Esophagus squamous epithelium (tissue), 4 donors: Measurements from ENCODE around the gene VCAN.

Experiments
- POLR2A ChIP-seq, 4 donors: fragments of 450-650 bp; IDR thresholded peaks; one replicate each; pipeline ENCODE4 v1.6.1; 2017; ENCODE audit warnings: antibody characterized with exemption in 4 of 4, mild to moderate bottlenecking in 4 of 4, moderate library complexity in 3 of 4
- TF ChIP-seq, protein P1 (sequence below), 6 experiments: fragments of 450-650 bp in 4 of 6; fragments of 200-600 bp in 2 of 6; sonication (generic) in 2 of 6; IDR thresholded peaks; one replicate each; pipeline ENCODE4 v1.5.1; 2016 to 2019; ENCODE audit warnings: antibody characterized with exemption in 6 of 6, mild to moderate bottlenecking in 4 of 6, moderate library complexity in 4 of 6

- TF ChIP-seq, protein P1, sequence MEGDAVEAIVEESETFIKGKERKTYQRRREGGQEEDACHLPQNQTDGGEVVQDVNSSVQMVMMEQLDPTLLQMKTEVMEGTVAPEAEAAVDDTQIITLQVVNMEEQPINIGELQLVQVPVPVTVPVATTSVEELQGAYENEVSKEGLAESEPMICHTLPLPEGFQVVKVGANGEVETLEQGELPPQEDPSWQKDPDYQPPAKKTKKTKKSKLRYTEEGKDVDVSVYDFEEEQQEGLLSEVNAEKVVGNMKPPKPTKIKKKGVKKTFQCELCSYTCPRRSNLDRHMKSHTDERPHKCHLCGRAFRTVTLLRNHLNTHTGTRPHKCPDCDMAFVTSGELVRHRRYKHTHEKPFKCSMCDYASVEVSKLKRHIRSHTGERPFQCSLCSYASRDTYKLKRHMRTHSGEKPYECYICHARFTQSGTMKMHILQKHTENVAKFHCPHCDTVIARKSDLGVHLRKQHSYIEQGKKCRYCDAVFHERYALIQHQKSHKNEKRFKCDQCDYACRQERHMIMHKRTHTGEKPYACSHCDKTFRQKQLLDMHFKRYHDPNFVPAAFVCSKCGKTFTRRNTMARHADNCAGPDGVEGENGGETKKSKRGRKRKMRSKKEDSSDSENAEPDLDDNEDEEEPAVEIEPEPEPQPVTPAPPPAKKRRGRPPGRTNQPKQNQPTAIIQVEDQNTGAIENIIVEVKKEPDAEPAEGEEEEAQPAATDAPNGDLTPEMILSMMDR (IDR thresholded peaks at IDR 0.05) = no peak
- TF ChIP-seq POLR2A (IDR thresholded peaks at IDR 0.05) = no peak
Observed at GRCh38 chr5:83562791-83563557, 91.4 kb downstream of the VCAN start.
